Fibroblast of mammary gland (primary cell): ENCODE data around the gene STAT5A.
A peak's percentile ranks its signal among the peaks of the same experiment; 100 is the strongest.
"Not testable (repeated sequence)": the region's sequence is repeated elsewhere in the genome, so short reads cannot be mapped to it uniquely, and the experiment has no call there.

Experiments used
- DNase-seq: peaks from one replicate; pipeline ENCODE4 v3.0.0-alpha.2; 2010; ENCODE audit warnings: low read depth
- H3K4me3 ChIP-seq: 2 replicates; pipeline ENCODE4 v1.5.1; 2011; ENCODE audit warnings: low read depth, mild to moderate bottlenecking, low read length, moderate library complexity; ENCODE audit not compliant: control insufficient read depth
- TF ChIP-seq, protein P1 (sequence below): conservative IDR thresholded peaks from 2 replicates; pipeline ENCODE4 v1.5.1; 2011; ENCODE audit warnings: low read depth, low read length, inconsistent platforms; ENCODE audit not compliant: control insufficient read depth, insufficient read depth

Gene STAT5A

GRCh38 chr17:42287977-42288802 is at the start of gene STAT5A:
TSS of gene STAT5A (plus strand) at chr17:42288498. CDS start at chr17:42289412, 914 bp downstream.
- peak; percentile 78 for DNase-seq
- TF ChIP-seq, protein P1, sequence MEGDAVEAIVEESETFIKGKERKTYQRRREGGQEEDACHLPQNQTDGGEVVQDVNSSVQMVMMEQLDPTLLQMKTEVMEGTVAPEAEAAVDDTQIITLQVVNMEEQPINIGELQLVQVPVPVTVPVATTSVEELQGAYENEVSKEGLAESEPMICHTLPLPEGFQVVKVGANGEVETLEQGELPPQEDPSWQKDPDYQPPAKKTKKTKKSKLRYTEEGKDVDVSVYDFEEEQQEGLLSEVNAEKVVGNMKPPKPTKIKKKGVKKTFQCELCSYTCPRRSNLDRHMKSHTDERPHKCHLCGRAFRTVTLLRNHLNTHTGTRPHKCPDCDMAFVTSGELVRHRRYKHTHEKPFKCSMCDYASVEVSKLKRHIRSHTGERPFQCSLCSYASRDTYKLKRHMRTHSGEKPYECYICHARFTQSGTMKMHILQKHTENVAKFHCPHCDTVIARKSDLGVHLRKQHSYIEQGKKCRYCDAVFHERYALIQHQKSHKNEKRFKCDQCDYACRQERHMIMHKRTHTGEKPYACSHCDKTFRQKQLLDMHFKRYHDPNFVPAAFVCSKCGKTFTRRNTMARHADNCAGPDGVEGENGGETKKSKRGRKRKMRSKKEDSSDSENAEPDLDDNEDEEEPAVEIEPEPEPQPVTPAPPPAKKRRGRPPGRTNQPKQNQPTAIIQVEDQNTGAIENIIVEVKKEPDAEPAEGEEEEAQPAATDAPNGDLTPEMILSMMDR = no peak
- peak within 1 kb of the TSS; percentile 44 for H3K4me3 ChIP-seq

DNA sequence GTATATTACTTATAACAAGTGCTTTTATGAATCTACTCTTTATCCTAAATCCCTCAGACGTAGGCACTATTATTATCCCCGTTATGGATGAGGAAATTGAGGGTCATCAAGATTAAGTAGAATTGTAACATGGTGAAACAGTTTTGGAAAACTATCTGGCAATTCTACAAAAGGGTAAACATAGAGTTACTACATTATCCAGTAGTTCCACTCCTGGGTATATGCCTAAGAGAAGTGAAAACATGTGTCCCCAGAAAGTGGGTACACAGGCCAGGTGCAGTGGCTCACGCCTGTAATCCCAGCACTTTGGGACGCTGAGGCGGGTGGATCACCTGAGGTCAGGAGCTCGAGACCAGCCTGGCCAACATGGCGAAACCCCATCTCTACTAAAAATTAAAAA is 48.7 kb upstream of the STAT5A start:
- H3K4me3 ChIP-seq, DNase-seq: not testable (repeated sequence)

DNA sequence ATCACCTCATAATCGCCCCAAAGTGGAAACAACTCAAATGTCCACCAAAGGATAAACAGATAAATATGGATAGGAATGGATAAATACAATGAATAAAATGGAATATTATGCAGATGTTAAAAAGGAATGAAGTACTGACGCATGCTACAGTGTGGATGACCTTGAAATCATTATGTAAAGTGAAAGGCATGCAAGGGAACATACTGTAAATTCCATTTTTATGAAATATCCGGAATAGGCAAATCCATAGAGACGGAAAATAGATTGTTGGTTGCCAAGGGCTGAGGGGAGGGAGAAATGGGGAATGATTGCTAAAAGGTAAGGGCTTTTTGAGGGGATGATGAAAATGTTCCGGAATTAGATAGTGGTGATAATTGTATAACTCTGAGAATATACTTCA is 48.1 kb upstream of the STAT5A start:
- DNase-seq = no peak
- TF ChIP-seq, protein P1 = no peak
- H3K4me3 ChIP-seq = no peak overlapping the region

DNA sequence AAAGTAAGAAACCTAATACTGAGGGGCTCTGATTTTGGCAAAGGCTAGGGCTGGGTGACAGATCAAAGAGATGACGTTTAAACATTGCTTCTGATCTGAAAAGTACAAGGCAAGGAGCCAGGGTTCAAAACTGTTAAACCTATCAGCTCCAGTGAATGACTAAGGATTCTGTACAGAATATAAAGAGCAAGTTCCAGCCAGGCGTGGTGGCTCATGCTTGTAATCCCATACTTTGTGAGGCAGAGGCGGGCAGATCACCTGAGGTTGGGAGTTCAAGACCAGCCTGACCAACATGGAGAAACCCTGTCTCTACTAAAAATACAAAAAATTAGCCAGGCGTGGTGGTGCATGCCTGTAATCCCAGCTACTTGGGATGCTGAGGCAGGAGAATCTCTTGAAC is 47.4 kb upstream of the STAT5A start:
- H3K4me3 ChIP-seq, DNase-seq: not testable (repeated sequence)

DNA sequence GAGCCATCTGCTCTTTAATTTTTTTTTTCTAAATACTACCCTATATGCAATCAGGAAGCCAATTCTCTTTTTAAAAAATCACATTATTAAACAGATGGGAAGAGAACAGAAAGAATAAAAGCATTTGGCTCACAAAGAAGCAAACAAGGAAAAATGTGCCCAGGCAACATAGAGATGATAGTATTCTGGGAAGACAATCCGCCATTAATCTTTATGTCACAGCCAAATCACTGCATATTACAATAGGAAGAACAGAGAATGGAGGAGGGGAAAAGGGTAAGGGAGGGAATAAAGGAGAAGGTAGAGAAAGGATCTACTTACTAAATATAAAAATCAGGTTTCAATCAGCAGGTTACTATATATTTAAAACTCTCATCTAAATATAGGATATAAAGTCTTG is 46.4 kb upstream of the STAT5A start:
- no peak overlapping the region for H3K4me3 ChIP-seq
- TF ChIP-seq, protein P1 = no peak
- DNase-seq = no peak

DNA sequence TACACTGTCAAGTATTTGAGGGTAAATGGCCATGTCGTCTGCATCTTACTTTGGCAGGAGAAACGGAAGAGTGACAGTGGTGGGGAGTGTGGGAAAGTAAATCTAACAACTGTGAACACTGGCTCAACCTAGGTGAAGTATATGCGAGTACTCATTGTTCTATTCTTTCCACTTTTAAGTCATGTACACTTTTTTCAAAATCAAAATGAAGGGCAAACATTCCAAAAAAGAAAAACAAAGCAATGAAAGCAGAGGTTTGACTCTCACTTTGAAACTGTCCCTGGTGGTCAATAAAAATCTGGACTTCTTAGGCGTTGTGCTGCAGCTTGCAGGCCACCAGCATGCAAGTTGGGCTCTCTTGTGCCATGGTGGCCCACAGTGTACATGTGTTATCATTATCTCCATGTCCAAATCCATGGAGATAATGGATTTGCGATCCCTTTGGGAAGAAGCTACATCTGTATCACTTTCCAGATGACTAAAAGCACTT is 44.8 kb upstream of the STAT5A start:
- DNase-seq = no peak
- H3K4me3 ChIP-seq = no peak overlapping the region
- TF ChIP-seq, protein P1 = no peak

DNA sequence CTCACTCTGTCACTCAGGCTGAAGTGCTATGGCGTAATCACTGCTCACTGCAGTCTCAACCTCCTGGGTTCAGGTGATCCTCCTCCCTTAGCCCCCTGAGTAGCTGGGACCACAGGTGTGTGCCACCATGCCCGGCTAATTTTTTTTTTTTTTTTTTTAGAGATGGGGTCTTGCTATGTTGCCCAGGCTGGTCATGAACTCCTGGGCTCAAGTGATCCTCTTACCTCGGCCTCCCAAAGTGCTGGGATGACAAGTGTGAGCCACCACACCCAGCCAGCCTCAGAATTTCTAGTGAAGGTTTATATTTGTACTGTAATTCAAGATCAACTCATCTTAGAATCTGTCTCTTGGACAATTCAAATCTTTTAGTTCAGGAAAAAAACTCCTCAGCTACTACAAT is 44.2 kb upstream of the STAT5A start:
- H3K4me3 ChIP-seq, DNase-seq: not testable (repeated sequence)

DNA sequence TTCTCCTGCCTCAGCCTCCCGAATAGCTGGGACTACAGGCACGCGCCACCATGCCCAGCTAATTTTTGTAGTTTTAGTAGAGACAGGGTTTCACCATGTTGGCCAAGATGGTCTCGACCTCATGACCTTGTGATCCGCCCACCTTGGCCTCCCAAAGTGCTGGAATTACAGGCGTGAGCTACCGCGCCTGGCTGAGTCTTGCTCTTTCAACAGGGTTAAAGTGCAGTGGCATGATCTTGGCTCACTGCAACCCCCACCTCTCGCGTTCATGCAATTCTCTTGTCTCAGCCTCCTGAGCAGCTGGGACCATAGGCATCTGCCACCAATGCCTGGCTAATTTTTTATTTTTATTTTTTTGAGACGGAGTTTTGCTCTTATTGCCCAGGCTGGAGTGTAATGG is 43.1 kb upstream of the STAT5A start:
- not testable (repeated sequence) for DNase-seq

GRCh38 chr17:42246515-42246914 is 41.8 kb upstream of the STAT5A start:
- no peak for DNase-seq
- TF ChIP-seq, protein P1 = no peak

More for the DNA sequence above, 43.1 kb upstream of the STAT5A start:
- H3K4me3 ChIP-seq = not testable (repeated sequence)

More at GRCh38 chr17:42246515-42246914, 41.8 kb upstream of the STAT5A start:
- no peak overlapping the region for H3K4me3 ChIP-seq
